Breast epithelium (tissue), 4 donors: ENCODE measurements around the gene VSIG2. TPM values are rescaled to one million over a fixed set of nuclear protein-coding genes. Genes with fewer than 3 reads are reported as not detected.

Experiments used
- DNase-seq, 2 donors: peaks; one replicate each; pipeline ENCODE4 v3.0.0-alpha.2; 2019; ENCODE audit warnings: low spot score in 2 of 2
- H3K27ac ChIP-seq, 2 donors: fragments of 200-600 bp; sonication (generic) in 1 of 2; one replicate each; pipeline ENCODE4 v1.5.1; 2016 to 2019; ENCODE audit warnings: mild to moderate bottlenecking in 1 of 2
- H3K27me3 ChIP-seq, 2 donors: fragments of 200-600 bp; sonication (generic) in 1 of 2; one replicate each; pipeline versions ENCODE4 v1.5.1 to v1.6.0; 2017 to 2019; ENCODE audit warnings: control low read depth in 1 of 2, mild to moderate bottlenecking in 1 of 2
- H3K36me3 ChIP-seq: fragments of 200-600 bp; one replicate; pipeline ENCODE4 v1.5.1; 2019
- H3K4me1 ChIP-seq, 2 donors: fragments of 200-600 bp; sonication (generic); one replicate each; pipeline ENCODE4 v1.5.1; 2016 to 2019; ENCODE audit warnings: control low read depth in 1 of 2
- H3K4me3 ChIP-seq, 3 donors: fragments of 200-600 bp; sonication (generic); 1 replicate in 2 of 3; 2 replicates in 1 of 3; pipeline ENCODE4 v1.5.1; 2016 to 2019; ENCODE audit warnings: mild to moderate bottlenecking in 3 of 3, moderate library complexity in 2 of 3
- H3K9me3 ChIP-seq, 2 donors: fragments of 200-600 bp; sonication (generic) in 1 of 2; one replicate each; pipeline ENCODE4 v1.5.1; 2016 to 2019; ENCODE audit warnings: control low read depth in 1 of 2
- CTCF ChIP-seq, 3 donors: fragments of 450-650 bp; IDR thresholded peaks; one replicate each; pipeline ENCODE4 v1.5.1; 2016 to 2017; ENCODE audit warnings: antibody characterized with exemption in 3 of 3, mild to moderate bottlenecking in 3 of 3, moderate library complexity in 3 of 3
- POLR2A ChIP-seq: fragments of 450-650 bp; IDR thresholded peaks from one replicate; pipeline ENCODE4 v1.6.1; 2016; ENCODE audit warnings: antibody characterized with exemption, mild to moderate bottlenecking, moderate library complexity
- POLR2AphosphoS5 ChIP-seq, 3 donors: sonication (generic); formaldehyde crosslinking; IDR thresholded peaks; one replicate each; pipeline ENCODE4 v1.6.1; 2017; ENCODE audit warnings: antibody characterized with exemption in 3 of 3
- intact Hi-C: fragments of 100-400 bp; cut with DNase I; formaldehyde crosslinking; loops from one replicate; pipeline ENCODE4 v1.15.1; 2023; ENCODE audit warnings: low total_unique reads
- total RNA-seq, 3 donors: library from RNA; depleted of rRNA; stranded (reverse); fragments of >200 nt; gene quantifications; one replicate each; pipeline ENCODE4 v1.1.0, GENCODE V29; 2016

VSIG2 gene
- total RNA-seq, 3 donors from 2014 or later: 8.8 to 20.5 TPM; not detected in 1

DNA sequence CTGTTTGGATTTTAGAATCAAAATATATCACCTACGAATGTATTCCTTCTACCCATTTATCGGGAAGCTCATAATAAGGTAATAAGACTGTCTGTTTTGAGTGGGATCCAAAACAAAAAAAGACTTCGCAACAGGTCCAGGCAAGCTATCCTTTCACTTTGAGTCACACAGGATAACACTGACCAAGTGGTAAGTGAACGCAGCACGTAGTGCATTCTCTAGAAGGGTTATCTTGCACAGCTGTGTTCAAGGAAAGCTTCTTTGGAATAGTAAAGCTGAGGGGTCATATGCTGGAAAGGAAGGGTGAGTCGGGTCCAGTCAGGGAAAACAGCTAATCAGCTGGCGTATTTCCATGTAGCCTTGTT lies 34.7 kb downstream of the VSIG2 start:
- Histone ChIP-seq H3K36me3 (no peaks in the 10 kb centered on the region), H3K27ac (peak overlapping the region in 1 of 2 donors; percentile 2), H3K4me1 (no peaks in the 10 kb centered on the region), H3K4me3 (peak overlapping the region; percentile 32 to 62 (median 49)), H3K27me3 (peaks cover 0 to 34% of the 10 kb centered on the region in 2 donors), H3K9me3 (no peaks in the 10 kb centered on the region)
- no peak for TF ChIP-seq POLR2A
- no peak for TF ChIP-seq CTCF (IDR thresholded peaks at IDR 0.05)
- TF ChIP-seq POLR2AphosphoS5 (IDR thresholded peaks at IDR 0.05): no peak
- no peak for DNase-seq
- intact Hi-C loops: no loop called here

DNA sequence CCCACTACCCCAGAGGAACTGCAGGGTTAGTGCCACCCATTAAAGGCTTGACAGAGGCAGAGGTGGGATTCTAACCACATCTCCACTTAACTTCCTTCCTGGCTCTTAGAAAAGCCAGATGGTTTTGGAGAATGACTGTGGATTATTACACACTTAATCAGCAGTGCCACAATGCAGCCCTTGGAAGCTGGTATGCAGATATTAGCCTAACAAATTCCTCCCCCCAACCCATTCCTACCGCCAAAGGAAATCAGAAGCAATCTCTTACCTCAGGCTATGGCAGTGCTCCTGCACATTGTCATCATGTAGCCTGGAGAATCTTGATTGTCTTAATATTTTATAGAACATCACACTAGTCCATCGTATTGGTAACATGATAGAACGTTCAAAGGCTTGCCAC lies 35.5 kb downstream of the VSIG2 start:
- TF ChIP-seq POLR2AphosphoS5 (IDR thresholded peaks at IDR 0.05): no peak
- TF ChIP-seq CTCF (IDR thresholded peaks at IDR 0.05): no peak
- TF ChIP-seq POLR2A: no peak
- H3K4me3 ChIP-seq: no peak overlapping the region
- no peaks in the 10 kb centered on the region for H3K9me3 ChIP-seq
- no peak overlapping the region for H3K27ac ChIP-seq
- intact Hi-C loops: no loop called here
- no peaks in the 10 kb centered on the region for H3K4me1 ChIP-seq
- no peak for DNase-seq
- no peaks in the 10 kb centered on the region for H3K36me3 ChIP-seq
- H3K27me3 ChIP-seq: peaks cover 0 to 27% of the 10 kb centered on the region in 2 donors

- Histone ChIP-seq H3K9me3 (peaks cover 0 to 13% of the 10 kb centered on the region in 2 donors), H3K36me3 (no peaks in the 10 kb centered on the region), H3K27me3 (peaks cover 0 to 3% of the 10 kb centered on the region in 2 donors), H3K27ac (no peak overlapping the region), H3K4me3 (no peak overlapping the region), H3K4me1 (no peaks in the 10 kb centered on the region)
- intact Hi-C loops: no loop called here
- DNase-seq: no peak
- TF ChIP-seq POLR2AphosphoS5 (IDR thresholded peaks at IDR 0.05) (no peak), POLR2A (no peak), CTCF (IDR thresholded peaks at IDR 0.05) (no peak)
These were observed 39.7 kb downstream of the VSIG2 start for GRCh38 chr11:124712392-124712791.

- H3K9me3 ChIP-seq: peaks cover 0 to 14% of the 10 kb centered on the region in 2 donors
- intact Hi-C loops: no loop called here
- no peak for DNase-seq
- TF ChIP-seq POLR2AphosphoS5 (IDR thresholded peaks at IDR 0.05) (no peak), CTCF (IDR thresholded peaks at IDR 0.05) (no peak), POLR2A (no peak)
- H3K27me3 ChIP-seq: no peaks in the 10 kb centered on the region
- H3K4me3 ChIP-seq: no peak overlapping the region
- no peaks in the 10 kb centered on the region for H3K36me3 ChIP-seq
- no peaks in the 10 kb centered on the region for H3K4me1 ChIP-seq
- H3K27ac ChIP-seq: no peak overlapping the region
These were observed 44.2 kb downstream of the VSIG2 start for GRCh38 chr11:124707829-124708228.

- TF ChIP-seq POLR2AphosphoS5 (IDR thresholded peaks at IDR 0.05) (no peak), POLR2A (no peak), CTCF (IDR thresholded peaks at IDR 0.05) (no peak)
- Histone ChIP-seq H3K27ac (no peak overlapping the region), H3K27me3 (no peaks in the 10 kb centered on the region), H3K4me3 (no peak overlapping the region), H3K36me3 (no peaks in the 10 kb centered on the region), H3K9me3 (no peaks in the 10 kb centered on the region), H3K4me1 (no peaks in the 10 kb centered on the region)
- DNase-seq: no peak
- intact Hi-C loops: no loop called here
These were observed 52.0 kb downstream of the VSIG2 start for GRCh38 chr11:124700028-124700427.
